IMR-90 (cell line): Measurements from ENCODE around the gene PDLIM5.

ENCODE experiments used
- BHLHE40 ChIP-seq: fragments of 150-350 bp; IDR thresholded peaks from 2 replicates; pipeline ENCODE4 v1.6.1; 2016; ENCODE audit warnings: mild to moderate bottlenecking, low read depth, low read length
- CEBPB ChIP-seq: IDR thresholded peaks from 2 replicates; pipeline ENCODE4 v1.6.1; 2012; ENCODE audit warnings: low read depth, low read length, improper control_type of control experiment
- FOS ChIP-seq: fragments of 150-350 bp; IDR thresholded peaks from 2 replicates; pipeline ENCODE4 v1.6.1; 2016; ENCODE audit warnings: low read depth, low read length
- MAZ ChIP-seq: IDR thresholded peaks from 2 replicates; pipeline ENCODE4 v1.6.1; 2012; ENCODE audit warnings: low read depth, mild to moderate bottlenecking, low read length, improper control_type of control experiment, moderate library complexity, borderline replicate concordance
- MXI1 ChIP-seq: IDR thresholded peaks from 2 replicates; pipeline ENCODE4 v1.6.1; 2012; ENCODE audit warnings: low read depth, mild to moderate bottlenecking, low read length, moderate library complexity, borderline replicate concordance
- NFE2L2 ChIP-seq: fragments of 150-350 bp; IDR thresholded peaks from 2 replicates; pipeline ENCODE4 v1.6.1; 2016; ENCODE audit warnings: low read depth, mild to moderate bottlenecking, low read length
- POLR2A ChIP-seq: IDR thresholded peaks from 2 replicates; pipeline ENCODE4 v1.6.1; 2012; ENCODE audit warnings: mild to moderate bottlenecking, low read depth, low read length
- RFX5 ChIP-seq: IDR thresholded peaks from 2 replicates; pipeline ENCODE4 v1.8.0; 2012; ENCODE audit warnings: low read depth, mild to moderate bottlenecking, low read length, moderate library complexity
- TF ChIP-seq, protein P1 (sequence below): conservative IDR thresholded peaks from 2 replicates; pipeline ENCODE4 v1.5.1; 2012; ENCODE audit warnings: mild to moderate bottlenecking, low read depth, low read length, improper control_type of control experiment

GRCh38 chr4:94629837-94630236, 178.1 kb downstream of the PDLIM5 start:
- TF ChIP-seq, protein P1, sequence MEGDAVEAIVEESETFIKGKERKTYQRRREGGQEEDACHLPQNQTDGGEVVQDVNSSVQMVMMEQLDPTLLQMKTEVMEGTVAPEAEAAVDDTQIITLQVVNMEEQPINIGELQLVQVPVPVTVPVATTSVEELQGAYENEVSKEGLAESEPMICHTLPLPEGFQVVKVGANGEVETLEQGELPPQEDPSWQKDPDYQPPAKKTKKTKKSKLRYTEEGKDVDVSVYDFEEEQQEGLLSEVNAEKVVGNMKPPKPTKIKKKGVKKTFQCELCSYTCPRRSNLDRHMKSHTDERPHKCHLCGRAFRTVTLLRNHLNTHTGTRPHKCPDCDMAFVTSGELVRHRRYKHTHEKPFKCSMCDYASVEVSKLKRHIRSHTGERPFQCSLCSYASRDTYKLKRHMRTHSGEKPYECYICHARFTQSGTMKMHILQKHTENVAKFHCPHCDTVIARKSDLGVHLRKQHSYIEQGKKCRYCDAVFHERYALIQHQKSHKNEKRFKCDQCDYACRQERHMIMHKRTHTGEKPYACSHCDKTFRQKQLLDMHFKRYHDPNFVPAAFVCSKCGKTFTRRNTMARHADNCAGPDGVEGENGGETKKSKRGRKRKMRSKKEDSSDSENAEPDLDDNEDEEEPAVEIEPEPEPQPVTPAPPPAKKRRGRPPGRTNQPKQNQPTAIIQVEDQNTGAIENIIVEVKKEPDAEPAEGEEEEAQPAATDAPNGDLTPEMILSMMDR, result no peak
- TF ChIP-seq RFX5 (no peak), CEBPB (no peak), NFE2L2 (no peak), POLR2A (no peak), BHLHE40 (no peak), MXI1 (no peak), MAZ (no peak), FOS (no peak)
